Vagina (tissue), 2 donors: ENCODE data around the gene TEKT4. TPM values are rescaled to one million over a fixed set of nuclear protein-coding genes. Genes with fewer than 3 reads are reported as not detected.
"Not testable (repeated sequence)": the region's sequence is repeated elsewhere in the genome, so short reads cannot be mapped to it uniquely, and the experiment has no call there.

Source experiments
- DNase-seq, 2 donors: peaks; one replicate each; pipeline ENCODE4 v3.0.0-alpha.2; 2017; ENCODE audit errors: extremely low spot score in 2 of 2
- H3K27ac ChIP-seq: fragments of 200-600 bp; sonication (generic); one replicate; pipeline ENCODE4 v1.5.1; 2019
- H3K27me3 ChIP-seq: fragments of 200-600 bp; sonication (generic); one replicate; pipeline ENCODE4 v1.5.1; 2019
- H3K36me3 ChIP-seq, 2 donors: fragments of 200-600 bp; sonication (generic); one replicate each; pipeline ENCODE4 v1.5.1; 2017 to 2019
- H3K4me1 ChIP-seq: fragments of 200-600 bp; sonication (generic); one replicate; pipeline ENCODE4 v1.5.1; 2019
- H3K4me3 ChIP-seq, 2 donors: fragments of 200-600 bp; sonication (generic); 1 replicate in 1 of 2; 2 replicates in 1 of 2; pipeline ENCODE4 v1.5.1; 2016 to 2019
- H3K9me3 ChIP-seq: fragments of 200-600 bp; sonication (generic); one replicate; pipeline ENCODE4 v1.5.1; 2019
- POLR2A ChIP-seq, 2 donors: fragments of 450-650 bp; IDR thresholded peaks; one replicate each; pipeline ENCODE4 v1.6.1; 2017; ENCODE audit warnings: antibody characterized with exemption in 2 of 2, mild to moderate bottlenecking in 2 of 2, moderate library complexity in 2 of 2
- POLR2AphosphoS5 ChIP-seq, 2 donors: sonication (generic); formaldehyde crosslinking; IDR thresholded peaks; one replicate each; pipeline ENCODE4 v1.9.0; 2017; ENCODE audit warnings: antibody characterized with exemption in 2 of 2, mild to moderate bottlenecking in 2 of 2, low read depth in 1 of 2; ENCODE audit not compliant: insufficient read depth in 1 of 2
- intact Hi-C: fragments of 100-400 bp; cut with DNase I; formaldehyde crosslinking; loops from one replicate; pipeline ENCODE4 v1.15.1; 2023
- total RNA-seq: library from RNA; depleted of rRNA; stranded (reverse); fragments of >200 nt; gene quantifications from one replicate; pipeline ENCODE4 v1.2.3, GENCODE V29; 2016
- TF ChIP-seq, protein P1 (sequence below), 3 experiments: fragments of 450-650 bp in 2 of 3; fragments of 200-600 bp in 1 of 3; sonication (generic) in 1 of 3; IDR thresholded peaks; one replicate each; pipeline ENCODE4 v1.5.1; 2017 to 2019; ENCODE audit warnings: antibody characterized with exemption in 3 of 3, mild to moderate bottlenecking in 2 of 3, moderate library complexity in 2 of 3

Gene TEKT4, protein sequence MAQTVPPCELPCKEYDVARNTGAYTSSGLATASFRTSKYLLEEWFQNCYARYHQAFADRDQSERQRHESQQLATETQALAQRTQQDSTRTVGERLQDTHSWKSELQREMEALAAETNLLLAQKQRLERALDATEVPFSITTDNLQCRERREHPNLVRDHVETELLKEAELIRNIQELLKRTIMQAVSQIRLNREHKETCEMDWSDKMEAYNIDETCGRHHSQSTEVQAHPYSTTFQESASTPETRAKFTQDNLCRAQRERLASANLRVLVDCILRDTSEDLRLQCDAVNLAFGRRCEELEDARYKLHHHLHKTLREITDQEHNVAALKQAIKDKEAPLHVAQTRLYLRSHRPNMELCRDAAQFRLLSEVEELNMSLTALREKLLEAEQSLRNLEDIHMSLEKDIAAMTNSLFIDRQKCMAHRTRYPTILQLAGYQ
- total RNA-seq: not detected

DNA sequence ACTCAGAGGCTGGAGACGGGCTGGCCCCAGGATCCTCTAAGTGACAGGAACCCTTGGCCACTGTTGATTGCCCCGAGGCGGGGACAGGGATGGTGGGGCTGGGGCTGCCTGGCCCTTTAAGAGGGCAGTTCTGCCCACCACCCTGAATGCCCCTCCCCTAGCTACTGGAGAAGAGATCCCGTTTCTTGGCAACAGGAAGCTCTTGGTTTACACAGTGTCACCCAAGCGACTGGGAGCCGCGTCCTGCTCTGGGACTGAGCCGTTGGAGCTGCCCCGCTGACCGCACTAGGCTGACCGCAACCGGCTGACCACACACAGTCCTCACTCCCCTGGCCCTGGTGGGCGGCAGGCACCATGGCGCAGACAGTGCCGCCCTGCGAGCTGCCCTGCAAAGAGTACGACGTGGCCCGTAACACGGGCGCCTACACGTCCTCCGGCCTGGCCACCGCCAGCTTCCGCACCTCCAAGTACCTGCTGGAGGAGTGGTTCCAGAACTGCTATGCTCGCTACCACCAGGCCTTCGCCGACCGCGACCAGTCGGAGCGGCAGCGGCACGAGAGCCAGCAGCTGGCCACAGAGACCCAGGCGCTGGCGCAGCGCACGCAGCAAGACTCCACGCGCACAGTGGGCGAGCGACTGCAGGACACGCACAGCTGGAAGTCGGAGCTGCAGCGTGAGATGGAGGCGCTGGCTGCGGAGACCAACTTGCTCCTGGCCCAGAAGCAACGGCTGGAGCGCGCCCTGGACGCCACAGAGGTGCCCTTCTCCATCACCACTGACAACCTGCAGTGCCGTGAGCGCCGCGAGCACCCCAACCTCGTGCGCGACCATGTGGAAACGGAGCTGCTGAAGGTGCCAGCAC is at the start of gene TEKT4:
TEKT4 (plus strand) TSS at position 205 of the 862 bp plus-strand sequence; CDS start at position 355, 150 bp downstream.
- Histone ChIP-seq H3K4me1 (no peaks in the 10 kb centered on the region), H3K9me3 (no peaks in the 10 kb centered on the region), H3K4me3 (no peak within 1 kb of the TSS), H3K27me3 (no peaks in the 10 kb centered on the region), H3K27ac (no peak within 1 kb of the TSS), H3K36me3 (no peaks in the 10 kb centered on the region)
- TF ChIP-seq, protein P1, sequence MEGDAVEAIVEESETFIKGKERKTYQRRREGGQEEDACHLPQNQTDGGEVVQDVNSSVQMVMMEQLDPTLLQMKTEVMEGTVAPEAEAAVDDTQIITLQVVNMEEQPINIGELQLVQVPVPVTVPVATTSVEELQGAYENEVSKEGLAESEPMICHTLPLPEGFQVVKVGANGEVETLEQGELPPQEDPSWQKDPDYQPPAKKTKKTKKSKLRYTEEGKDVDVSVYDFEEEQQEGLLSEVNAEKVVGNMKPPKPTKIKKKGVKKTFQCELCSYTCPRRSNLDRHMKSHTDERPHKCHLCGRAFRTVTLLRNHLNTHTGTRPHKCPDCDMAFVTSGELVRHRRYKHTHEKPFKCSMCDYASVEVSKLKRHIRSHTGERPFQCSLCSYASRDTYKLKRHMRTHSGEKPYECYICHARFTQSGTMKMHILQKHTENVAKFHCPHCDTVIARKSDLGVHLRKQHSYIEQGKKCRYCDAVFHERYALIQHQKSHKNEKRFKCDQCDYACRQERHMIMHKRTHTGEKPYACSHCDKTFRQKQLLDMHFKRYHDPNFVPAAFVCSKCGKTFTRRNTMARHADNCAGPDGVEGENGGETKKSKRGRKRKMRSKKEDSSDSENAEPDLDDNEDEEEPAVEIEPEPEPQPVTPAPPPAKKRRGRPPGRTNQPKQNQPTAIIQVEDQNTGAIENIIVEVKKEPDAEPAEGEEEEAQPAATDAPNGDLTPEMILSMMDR (IDR thresholded peaks at IDR 0.05): no peak
- TF ChIP-seq POLR2A (IDR thresholded peaks at IDR 0.05): no peak
- intact Hi-C loops: no loop called here
- no peak for DNase-seq

DNA sequence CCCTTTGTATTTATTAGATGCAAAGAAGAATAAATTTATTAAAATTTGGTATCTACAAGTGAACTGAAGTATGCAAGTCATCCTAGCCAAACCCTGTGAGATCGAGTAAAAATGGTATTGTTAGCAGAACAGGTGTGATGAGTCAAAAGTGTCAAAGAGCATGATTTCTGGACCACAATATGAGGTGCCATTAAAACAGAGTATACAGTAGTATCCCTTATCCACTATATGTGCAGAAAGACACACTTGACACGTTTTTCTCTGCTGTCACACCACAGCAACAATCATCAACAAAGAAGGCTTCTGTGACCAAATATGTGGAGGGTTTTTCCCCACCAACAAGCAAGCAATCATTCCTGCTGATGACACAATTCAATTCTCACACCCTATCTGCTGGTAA is 32.0 kb upstream of the TEKT4 start:
- H3K9me3 ChIP-seq: not testable (repeated sequence)

DNA sequence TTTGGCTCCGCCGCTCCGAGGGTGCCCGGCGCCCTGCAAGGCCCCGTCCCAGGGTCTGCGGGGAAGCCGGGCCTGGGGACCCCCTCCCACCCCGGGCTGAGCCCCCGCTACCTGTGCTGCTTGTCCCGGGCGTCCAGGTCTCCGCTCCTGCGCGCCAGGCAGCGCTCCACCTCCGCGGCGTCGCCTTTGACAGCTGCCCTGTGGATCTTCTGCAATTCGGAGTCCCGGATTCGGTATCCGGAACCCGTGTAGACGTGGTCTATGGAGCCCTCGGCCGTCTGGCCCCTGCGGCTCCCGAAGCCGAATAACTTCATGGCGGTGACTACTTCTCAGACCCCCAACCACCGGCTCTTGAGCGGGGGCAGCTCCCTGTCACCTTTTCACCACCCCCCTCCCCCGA is 14.4 kb upstream of the TEKT4 start:
- intact Hi-C loops, H3K36me3 ChIP-seq, H3K27ac ChIP-seq, DNase-seq, H3K27me3 ChIP-seq, H3K9me3 ChIP-seq: not testable (repeated sequence)
- H3K4me3 ChIP-seq: peak overlapping the region in 1 of 2 donors; percentile 13
- H3K4me1 ChIP-seq: peaks cover 16% of the 10 kb centered on the region

More for the DNA sequence above, 32.0 kb upstream of the TEKT4 start:
- H3K4me1 ChIP-seq, H3K27me3 ChIP-seq, DNase-seq, intact Hi-C loops, H3K36me3 ChIP-seq, H3K4me3 ChIP-seq, H3K27ac ChIP-seq: not testable (repeated sequence)

DNA sequence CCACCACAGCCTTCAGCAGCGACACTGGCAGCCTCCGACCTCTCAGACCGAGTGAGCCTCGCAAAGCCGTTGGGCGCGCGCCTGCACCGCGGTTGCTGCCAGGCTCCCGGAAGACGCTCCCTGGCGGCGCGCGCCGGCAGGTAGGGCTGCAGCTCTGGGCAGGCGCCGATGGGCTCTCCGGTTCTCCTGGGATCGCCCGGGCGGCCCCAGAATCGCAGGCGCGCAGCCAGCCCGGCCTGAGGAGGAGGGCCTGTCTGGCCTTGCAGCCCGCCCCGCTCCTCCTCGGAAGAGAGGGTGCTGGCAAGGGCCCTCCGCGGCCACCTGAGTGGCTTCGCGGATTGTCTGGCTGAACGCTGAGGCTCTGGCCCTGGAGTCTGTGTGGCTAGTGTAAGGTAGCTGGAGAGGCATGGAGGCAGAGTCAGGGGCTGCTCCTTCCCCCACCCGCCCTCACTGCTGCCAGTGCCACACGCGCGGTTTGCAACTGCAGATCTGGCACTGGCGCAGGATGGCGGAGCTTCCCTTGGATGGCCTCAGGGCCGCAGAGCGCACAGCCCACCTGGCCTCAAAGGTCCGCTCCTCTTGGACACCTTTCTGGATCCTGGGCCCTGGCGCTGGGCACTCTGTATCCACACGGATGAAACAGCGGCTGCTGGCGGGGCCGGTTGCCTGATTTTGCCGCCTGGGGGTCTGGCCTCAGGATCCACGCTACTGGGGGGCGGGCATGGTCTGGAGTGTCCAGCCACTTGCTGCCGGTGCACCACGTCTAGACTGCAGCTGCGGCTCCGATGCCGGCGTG is 13.7 kb upstream of the TEKT4 start:
- H3K27me3 ChIP-seq, DNase-seq, H3K27ac ChIP-seq, H3K36me3 ChIP-seq, H3K9me3 ChIP-seq, intact Hi-C loops: not testable (repeated sequence)
- Histone ChIP-seq H3K4me3 (peak overlapping the region in 1 of 2 donors; percentile 13), H3K4me1 (peaks cover 16% of the 10 kb centered on the region)

DNA sequence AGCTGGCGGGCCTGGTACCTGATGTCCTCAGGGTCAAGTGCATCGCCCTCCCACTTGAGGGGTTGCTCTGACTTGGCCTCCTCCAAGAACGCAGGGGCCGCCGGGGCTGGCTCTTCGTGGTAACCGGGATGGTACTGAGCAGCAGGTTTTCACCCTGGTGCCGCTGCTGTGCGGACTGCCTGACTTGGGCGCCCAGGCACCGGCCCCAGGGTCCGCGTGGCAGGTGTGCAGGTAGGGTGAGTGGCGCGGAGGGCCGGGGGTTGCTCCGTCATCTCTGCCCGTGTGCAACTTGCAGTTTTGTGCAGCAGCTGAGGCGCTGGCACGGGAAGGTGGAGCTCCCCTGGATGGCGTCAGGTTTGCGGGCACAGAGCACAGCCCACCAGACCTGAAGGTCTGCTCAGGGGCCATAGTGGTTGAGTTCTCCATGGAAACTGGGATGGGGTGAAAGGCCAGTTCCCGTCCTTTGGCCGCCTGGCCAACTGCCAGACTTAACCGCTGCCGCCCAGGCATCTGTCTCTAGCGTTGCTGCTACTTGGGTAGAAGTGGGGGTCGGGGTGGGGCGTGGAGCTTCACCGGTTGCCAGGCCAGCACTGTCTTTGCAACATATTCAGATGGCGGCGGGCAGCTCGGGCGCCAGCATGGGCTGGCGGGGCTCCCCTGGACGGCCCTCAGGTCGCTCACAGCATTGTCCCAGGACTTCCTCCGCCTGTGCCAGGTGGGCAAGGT is 12.9 kb upstream of the TEKT4 start:
- intact Hi-C loops, H3K27ac ChIP-seq, H3K9me3 ChIP-seq, H3K4me3 ChIP-seq, H3K27me3 ChIP-seq, H3K36me3 ChIP-seq, DNase-seq: not testable (repeated sequence)
- H3K4me1 ChIP-seq: peaks cover 16% of the 10 kb centered on the region

DNA sequence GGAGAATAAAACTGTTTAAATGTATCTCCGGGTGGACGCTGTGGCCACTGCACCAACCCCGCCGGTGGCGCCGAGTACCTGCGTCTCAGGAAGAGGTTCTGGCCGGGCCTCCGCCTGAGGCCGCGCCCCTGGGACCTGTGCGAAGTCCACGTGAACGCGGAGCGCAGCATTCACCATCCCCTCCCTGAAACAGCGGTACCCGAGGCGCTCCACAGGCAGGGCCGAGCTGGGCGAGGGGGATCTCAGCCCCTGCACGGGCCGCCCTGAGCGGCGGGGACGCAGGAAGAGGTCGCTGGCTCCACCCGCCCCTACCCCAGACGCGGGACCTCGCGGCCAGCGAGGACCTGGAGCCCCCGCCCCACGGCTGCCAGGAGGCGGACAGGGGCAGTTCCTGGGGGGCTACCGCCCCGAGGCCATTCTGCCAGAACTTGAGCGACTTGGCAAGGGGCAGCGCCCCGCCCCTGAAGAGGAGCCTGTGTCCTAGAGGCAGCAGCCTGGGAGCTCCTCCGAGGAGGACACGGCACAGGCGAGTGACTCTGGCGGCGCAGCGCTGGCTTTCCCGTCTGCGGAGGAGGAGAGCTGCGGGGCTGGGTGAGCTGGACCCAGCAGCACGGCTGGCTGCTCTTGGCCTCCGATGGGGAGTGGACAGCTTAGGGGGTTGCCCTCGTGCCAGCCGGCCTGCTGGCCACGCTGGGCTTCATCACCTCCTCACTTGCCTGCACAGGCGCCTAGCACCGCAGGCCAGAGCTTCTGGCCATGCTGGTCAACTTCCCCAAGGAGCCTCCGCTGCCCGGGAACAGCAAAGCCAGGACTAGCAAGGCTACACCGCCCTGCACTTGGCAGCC is 9.7 kb upstream of the TEKT4 start:
- Histone ChIP-seq H3K36me3 (no peaks in the 10 kb centered on the region), H3K27ac (no peak overlapping the region), H3K4me1 (peaks cover 16% of the 10 kb centered on the region), H3K4me3 (no peak overlapping the region), H3K9me3 (no peaks in the 10 kb centered on the region), H3K27me3 (no peaks in the 10 kb centered on the region)
- no peak for DNase-seq
- intact Hi-C loops: no loop called here
- TF ChIP-seq POLR2AphosphoS5 (IDR thresholded peaks at IDR 0.05; ENCODE audit: insufficient read depth in 1 of 2, low read depth in 1 of 2): no peak
- TF ChIP-seq, protein P1 (IDR thresholded peaks at IDR 0.05): no peak
- no peak for TF ChIP-seq POLR2A (IDR thresholded peaks at IDR 0.05)

DNA sequence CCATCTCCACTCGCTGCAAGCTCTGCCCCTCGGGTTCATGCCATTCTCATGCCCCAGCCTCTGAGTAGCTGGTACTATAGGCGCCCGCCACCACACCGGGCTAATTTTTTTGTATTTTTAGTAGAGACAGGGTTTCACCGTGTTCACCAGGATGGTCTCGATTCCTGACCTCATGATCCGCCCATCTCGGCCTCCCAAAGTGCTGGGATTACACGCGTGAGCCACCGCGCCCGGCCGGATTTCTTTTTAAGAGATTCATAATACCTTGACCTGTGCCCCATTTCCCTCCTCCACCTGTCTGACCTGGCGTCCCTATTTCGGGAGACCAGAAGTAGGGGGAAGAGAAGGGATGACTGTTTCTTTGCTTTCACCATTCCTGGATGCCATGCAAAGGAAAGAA is 8.3 kb upstream of the TEKT4 start:
- H3K36me3 ChIP-seq, DNase-seq, H3K27me3 ChIP-seq, H3K9me3 ChIP-seq, H3K27ac ChIP-seq, intact Hi-C loops, H3K4me1 ChIP-seq, H3K4me3 ChIP-seq: not testable (repeated sequence)
